Osteoblast (primary cell): Measurements from ENCODE around the gene TRMT2A. TPM values are rescaled to one million over a fixed set of nuclear protein-coding genes. Genes with fewer than 3 reads are reported as not detected.

Experiments used
- DNase-seq: peaks from one replicate; pipeline ENCODE4 v3.0.0; 2011; ENCODE audit warnings: low spot score, mixed read lengths; ENCODE audit not compliant: insufficient read length; ENCODE audit errors: missing footprints
- H2AFZ ChIP-seq: 2 replicates; pipeline ENCODE4 v1.6.0; 2011; ENCODE audit warnings: mild to moderate bottlenecking, low read length
- H3K27ac ChIP-seq: 2 replicates; pipeline ENCODE4 v1.5.1; 2011; ENCODE audit warnings: mild to moderate bottlenecking, low read depth, low read length, moderate library complexity
- H3K27me3 ChIP-seq: 2 replicates; pipeline ENCODE4 v1.6.0; 2012; ENCODE audit warnings: mild to moderate bottlenecking, control low read depth, inconsistent platforms, low read length, moderate library complexity; ENCODE audit not compliant: insufficient read depth
- H3K36me3 ChIP-seq: 2 replicates; pipeline ENCODE4 v1.5.1; 2011; ENCODE audit warnings: mild to moderate bottlenecking, low read length, control low read depth, moderate library complexity; ENCODE audit not compliant: insufficient read depth
- H3K4me1 ChIP-seq: 2 replicates; pipeline ENCODE4 v1.5.1; 2011; ENCODE audit warnings: mild to moderate bottlenecking, low read length, control low read depth, moderate library complexity; ENCODE audit not compliant: insufficient read depth
- H3K4me2 ChIP-seq: 2 replicates; pipeline ENCODE4 v1.6.0; 2011; ENCODE audit warnings: mild to moderate bottlenecking, low read length; ENCODE audit not compliant: insufficient read depth
- H3K4me3 ChIP-seq: fragments of 200-600 bp; sonication (generic); 3 replicates; pipeline ENCODE4 v1.5.1; 2012; ENCODE audit warnings: mild to moderate bottlenecking, low read length, inconsistent platforms; ENCODE audit not compliant: insufficient read depth
- H3K79me2 ChIP-seq: 2 replicates; pipeline ENCODE4 v1.6.0; 2012; ENCODE audit warnings: mild to moderate bottlenecking, low read length, control low read depth, inconsistent platforms; ENCODE audit not compliant: insufficient read depth
- H3K9me3 ChIP-seq: 2 replicates; pipeline ENCODE4 v1.5.1; 2011; ENCODE audit warnings: low read depth, low read length, control low read depth
- H4K20me1 ChIP-seq: 2 replicates; pipeline ENCODE4 v1.6.0; 2012; ENCODE audit warnings: mild to moderate bottlenecking, low read length, control low read depth; ENCODE audit not compliant: insufficient read depth
- total RNA-seq: library from RNA; depleted of rRNA; stranded (reverse); fragments of >200 nt; gene quantifications from 2 replicates; pipeline ENCODE4 v1.2.3, GENCODE V29; 2012
- TF ChIP-seq, protein P1 (sequence below): IDR thresholded peaks from 2 replicates; pipeline ENCODE4 v1.5.1; 2011; ENCODE audit warnings: mild to moderate bottlenecking, low read depth, low read length, moderate library complexity; ENCODE audit errors: extremely low read depth

The TRMT2A gene
- total RNA-seq, 1 donor, result 43.8 TPM

DNA sequence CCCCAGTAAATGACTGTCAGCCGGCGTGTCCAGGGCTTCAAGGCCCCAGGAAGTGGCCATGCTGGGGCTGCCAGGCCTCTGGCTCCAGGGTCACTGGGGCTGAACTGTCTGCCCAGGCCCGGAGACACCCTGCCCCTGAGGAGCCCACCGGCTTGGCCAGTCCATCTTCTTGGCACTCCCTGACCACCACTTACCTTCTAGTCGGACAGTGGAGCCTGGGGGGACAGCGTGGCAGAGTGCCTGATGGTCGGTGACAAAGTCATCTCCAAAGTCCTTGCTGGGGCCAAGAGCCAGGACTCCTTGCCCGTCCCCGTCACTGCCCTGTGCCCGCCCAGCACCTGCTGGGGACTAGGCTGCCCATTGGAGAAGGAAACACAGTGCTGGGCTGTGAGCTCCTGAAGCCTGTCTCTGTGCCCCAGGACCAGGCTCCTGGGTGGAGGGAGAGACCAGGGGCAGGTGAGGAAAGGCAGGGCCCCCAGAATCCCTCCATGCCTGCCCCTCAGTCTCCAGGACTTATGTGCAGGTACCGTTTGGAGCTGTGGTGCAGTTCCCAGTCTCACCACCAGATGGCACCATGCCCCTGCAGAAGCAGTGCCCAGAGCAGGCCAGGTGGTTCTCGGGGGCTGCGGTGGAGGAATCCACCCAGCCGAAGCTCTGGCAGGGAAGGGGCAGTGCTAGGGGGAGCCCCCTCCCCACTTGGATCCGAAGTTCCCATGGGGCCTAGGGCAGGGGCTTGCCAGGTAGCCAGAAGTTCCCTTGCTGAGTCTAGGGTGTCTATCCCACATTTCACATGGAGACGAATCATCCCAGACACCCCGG lies 39.8 kb upstream of the TRMT2A start:
- Histone ChIP-seq H2AFZ (no peak overlapping the region), H3K27me3 (no peaks in the 10 kb centered on the region), H3K4me3 (no peak overlapping the region), H3K4me2 (no peak overlapping the region), H3K79me2 (no peaks in the 10 kb centered on the region), H4K20me1 (peaks cover 10% of the 10 kb centered on the region), H3K36me3 (no peaks in the 10 kb centered on the region), H3K9me3 (no peaks in the 10 kb centered on the region), H3K27ac (no peak overlapping the region), H3K4me1 (peaks cover 3% of the 10 kb centered on the region)
- DNase-seq, result peak; percentile 97
- TF ChIP-seq, protein P1, sequence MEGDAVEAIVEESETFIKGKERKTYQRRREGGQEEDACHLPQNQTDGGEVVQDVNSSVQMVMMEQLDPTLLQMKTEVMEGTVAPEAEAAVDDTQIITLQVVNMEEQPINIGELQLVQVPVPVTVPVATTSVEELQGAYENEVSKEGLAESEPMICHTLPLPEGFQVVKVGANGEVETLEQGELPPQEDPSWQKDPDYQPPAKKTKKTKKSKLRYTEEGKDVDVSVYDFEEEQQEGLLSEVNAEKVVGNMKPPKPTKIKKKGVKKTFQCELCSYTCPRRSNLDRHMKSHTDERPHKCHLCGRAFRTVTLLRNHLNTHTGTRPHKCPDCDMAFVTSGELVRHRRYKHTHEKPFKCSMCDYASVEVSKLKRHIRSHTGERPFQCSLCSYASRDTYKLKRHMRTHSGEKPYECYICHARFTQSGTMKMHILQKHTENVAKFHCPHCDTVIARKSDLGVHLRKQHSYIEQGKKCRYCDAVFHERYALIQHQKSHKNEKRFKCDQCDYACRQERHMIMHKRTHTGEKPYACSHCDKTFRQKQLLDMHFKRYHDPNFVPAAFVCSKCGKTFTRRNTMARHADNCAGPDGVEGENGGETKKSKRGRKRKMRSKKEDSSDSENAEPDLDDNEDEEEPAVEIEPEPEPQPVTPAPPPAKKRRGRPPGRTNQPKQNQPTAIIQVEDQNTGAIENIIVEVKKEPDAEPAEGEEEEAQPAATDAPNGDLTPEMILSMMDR, result peak; percentile 93

DNA sequence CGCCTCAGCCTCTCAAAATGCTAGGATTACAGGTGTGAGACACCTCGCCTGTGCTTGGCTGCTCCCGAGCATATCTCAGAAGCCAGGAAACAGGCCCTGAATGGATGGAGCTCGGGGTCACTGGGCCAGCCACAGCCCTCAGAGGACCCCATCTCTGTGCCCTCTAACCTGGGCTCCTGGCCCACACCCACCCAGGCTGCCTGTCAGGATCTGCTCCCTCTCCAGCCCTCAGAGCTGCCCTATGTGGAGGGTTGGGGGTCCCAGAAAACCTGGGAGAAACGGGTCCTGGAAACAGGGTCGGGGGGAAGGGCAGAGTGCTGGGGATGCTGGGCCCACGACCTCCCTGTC lies 39.0 kb upstream of the TRMT2A start:
- Histone ChIP-seq H3K27me3 (no peaks in the 10 kb centered on the region), H3K9me3 (no peaks in the 10 kb centered on the region), H3K4me1 (peaks cover 3% of the 10 kb centered on the region), H3K36me3 (no peaks in the 10 kb centered on the region), H3K79me2 (no peaks in the 10 kb centered on the region), H4K20me1 (peaks cover 10% of the 10 kb centered on the region), H3K4me2 (no peak overlapping the region), H3K27ac (no peak overlapping the region), H2AFZ (no peak overlapping the region), H3K4me3 (no peak overlapping the region)
- TF ChIP-seq, protein P1, result no peak
- no peak for DNase-seq

DNA sequence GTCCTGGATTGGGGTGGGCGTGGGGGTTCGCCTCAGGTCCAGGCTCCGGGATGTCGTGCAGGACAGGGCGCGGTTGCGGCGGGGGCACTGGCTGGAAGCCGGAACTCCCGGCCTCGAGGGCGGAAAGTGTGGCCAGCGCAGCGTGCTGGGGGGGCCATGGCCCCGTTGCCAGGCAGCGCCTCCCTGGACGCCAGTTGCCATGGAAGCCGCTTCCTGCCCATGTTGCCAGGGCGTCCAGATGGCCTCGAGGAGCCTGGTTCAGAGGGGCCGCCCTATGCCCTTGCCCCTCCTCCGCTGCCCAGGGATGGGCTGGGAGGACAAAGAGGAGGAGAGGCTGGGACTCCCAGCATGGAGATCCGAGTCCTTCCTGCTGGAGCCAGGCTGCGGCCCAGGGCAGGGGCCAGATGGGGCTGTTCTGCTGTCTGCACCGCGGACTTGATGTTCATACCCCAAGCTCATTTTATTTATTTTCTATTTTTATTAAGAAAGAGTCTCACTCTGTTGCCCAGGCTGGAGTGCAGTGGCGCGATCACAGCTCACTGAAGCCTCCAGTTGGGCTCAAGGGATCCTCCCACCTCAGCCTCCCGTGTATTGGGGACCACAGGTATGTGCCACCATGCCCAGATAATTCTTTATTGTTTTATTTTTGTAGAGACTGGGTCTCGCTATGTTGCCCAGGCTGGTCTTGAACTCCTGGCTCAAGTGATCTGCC lies 38.5 kb upstream of the TRMT2A start:
- H3K79me2 ChIP-seq, result no peaks in the 10 kb centered on the region
- no peak overlapping the region for H2AFZ ChIP-seq
- peaks cover 10% of the 10 kb centered on the region for H4K20me1 ChIP-seq
- H3K4me1 ChIP-seq, result peaks cover 3% of the 10 kb centered on the region
- no peak overlapping the region for H3K27ac ChIP-seq
- peak; percentile 99 for DNase-seq
- H3K27me3 ChIP-seq, result no peaks in the 10 kb centered on the region
- H3K4me3 ChIP-seq, result peak overlapping the region; percentile 69
- H3K9me3 ChIP-seq, result no peaks in the 10 kb centered on the region
- H3K4me2 ChIP-seq, result peak overlapping the region; percentile 68
- TF ChIP-seq, protein P1, result no peak
- H3K36me3 ChIP-seq, result no peaks in the 10 kb centered on the region

DNA sequence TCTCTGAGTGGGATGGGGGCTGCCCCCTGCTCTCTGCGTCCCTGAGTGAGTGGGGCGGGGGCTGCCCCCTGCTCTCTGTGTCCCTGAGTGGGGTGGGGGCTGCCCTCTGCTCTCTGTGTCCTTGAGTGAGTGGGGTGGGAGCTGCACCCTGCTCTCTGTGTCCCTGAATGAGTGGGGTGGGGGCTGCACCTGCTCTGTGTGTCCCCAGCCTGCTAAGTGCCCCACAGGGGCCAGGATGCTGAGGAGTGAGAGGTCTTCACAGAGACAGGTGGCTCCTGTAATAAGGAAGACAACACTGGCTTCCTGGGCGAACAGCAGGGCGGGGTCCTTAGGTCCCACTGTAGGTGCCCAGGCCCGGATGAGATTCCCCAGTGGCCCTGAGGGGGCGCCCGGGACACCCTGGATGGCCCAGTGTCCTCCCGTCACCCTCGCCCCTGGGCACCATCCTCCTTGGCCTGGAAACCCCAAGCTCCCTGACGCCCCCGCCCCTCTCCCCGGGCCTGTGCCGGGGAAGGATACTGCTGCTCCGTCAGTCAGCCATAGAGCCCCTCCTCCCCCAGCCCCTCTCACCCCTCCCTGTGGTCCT lies 37.7 kb upstream of the TRMT2A start:
- H3K9me3 ChIP-seq, result no peaks in the 10 kb centered on the region
- peak overlapping the region; percentile 68 for H3K4me2 ChIP-seq
- peak overlapping the region; percentile 69 for H3K4me3 ChIP-seq
- no peak for DNase-seq
- no peaks in the 10 kb centered on the region for H3K27me3 ChIP-seq
- H2AFZ ChIP-seq, result no peak overlapping the region
- H3K27ac ChIP-seq, result no peak overlapping the region
- TF ChIP-seq, protein P1, result no peak
- no peaks in the 10 kb centered on the region for H3K36me3 ChIP-seq
- H4K20me1 ChIP-seq, result peaks cover 10% of the 10 kb centered on the region
- peaks cover 3% of the 10 kb centered on the region for H3K4me1 ChIP-seq
- no peaks in the 10 kb centered on the region for H3K79me2 ChIP-seq
